Hematopoietic multipotent progenitor cell treated with erythropoietin and hydrocortisone succinate and interleukin-3 and kit ligand, for 17 days (in vitro differentiated cells): ENCODE data around the gene FBP1.
"Not testable (repeated sequence)": the region's sequence is repeated elsewhere in the genome, so short reads cannot be mapped to it uniquely, and the experiment has no call there.

Experiments
- DNase-seq: peaks from one replicate; pipeline ENCODE4 v3.0.0-alpha.2; 2015; ENCODE audit warnings: low spot score

The FBP1 gene

GRCh38 chr9:94613003-94613402, 26.3 kb downstream of the FBP1 start:
- DNase-seq: no peak

- DNase-seq: no peak
Observed at GRCh38 chr9:94612071-94612470, 27.2 kb downstream of the FBP1 start.

GRCh38 chr9:94611638-94612068, 27.7 kb downstream of the FBP1 start:
- DNase-seq: no peak

GRCh38 chr9:94610181-94610606, 29.1 kb downstream of the FBP1 start:
- no peak for DNase-seq

GRCh38 chr9:94607423-94607691, 32.0 kb downstream of the FBP1 start:
- no peak for DNase-seq

- no peak for DNase-seq
Observed at GRCh38 chr9:94606646-94607422, 32.5 kb downstream of the FBP1 start.

GRCh38 chr9:94603259-94604160, 35.8 kb downstream of the FBP1 start:
- DNase-seq: peak; percentile 33

- no peak for DNase-seq
Observed at GRCh38 chr9:94602666-94603065, 36.7 kb downstream of the FBP1 start.

GRCh38 chr9:94600715-94601114, 38.6 kb downstream of the FBP1 start:
- no peak for DNase-seq

GRCh38 chr9:94600258-94600657, 39.1 kb downstream of the FBP1 start:
- no peak for DNase-seq

GRCh38 chr9:94599102-94599501, 40.2 kb downstream of the FBP1 start:
- no peak for DNase-seq

- DNase-seq: no peak
Observed at GRCh38 chr9:94593459-94594345, 45.6 kb downstream of the FBP1 start, which contains the start of gene FBP2. TSS of gene FBP2 (minus strand) at chr9:94593824. CDS start at chr9:94593726, 98 bp downstream.

GRCh38 chr9:94592683-94593082, 46.6 kb downstream of the FBP1 start:
- DNase-seq: not testable (repeated sequence)

- DNase-seq: no peak
Observed at GRCh38 chr9:94591876-94592275, 47.4 kb downstream of the FBP1 start.

GRCh38 chr9:94591046-94591545, 48.2 kb downstream of the FBP1 start:
- DNase-seq: not testable (repeated sequence)

- no peak for DNase-seq
Observed at GRCh38 chr9:94588681-94589080, 50.6 kb downstream of the FBP1 start.

- DNase-seq: no peak
Observed at GRCh38 chr9:94586814-94587213, 52.5 kb downstream of the FBP1 start.

- no peak for DNase-seq
Observed at GRCh38 chr9:94586316-94586715, 53.0 kb downstream of the FBP1 start.

- DNase-seq: no peak
Observed at GRCh38 chr9:94584555-94584954, 54.8 kb downstream of the FBP1 start.

- no peak for DNase-seq
Observed at GRCh38 chr9:94581728-94582127, 57.6 kb downstream of the FBP1 start.

GRCh38 chr9:94577571-94577970, 61.7 kb downstream of the FBP1 start:
- DNase-seq: no peak

GRCh38 chr9:94577036-94577435, 62.3 kb downstream of the FBP1 start:
- no peak for DNase-seq
